Suppressor macrophage treated with lipopolysaccharide for 4 hours (primary cell): Measurements from ENCODE around the gene FCRL2.
A peak's percentile ranks its signal among the peaks of the same experiment; 100 is the strongest.
"Not testable (repeated sequence)": the region's sequence is repeated elsewhere in the genome, so short reads cannot be mapped to it uniquely, and the experiment has no call there.

Experiments
- DNase-seq: peaks from one replicate; pipeline ENCODE4 v3.0.0-alpha.2; 2020

FCRL2 gene

GRCh38 chr1:157748262-157748817 is 28.6 kb downstream of the FCRL2 start:
- no peak for DNase-seq

GRCh38 chr1:157739229-157739901 is 37.6 kb downstream of the FCRL2 start:
- no peak for DNase-seq

- not testable (repeated sequence) for DNase-seq
Measured at GRCh38 chr1:157735991-157736390, 40.9 kb downstream of the FCRL2 start.

- peak; percentile 87 for DNase-seq
Measured at GRCh38 chr1:157734321-157734720, 42.6 kb downstream of the FCRL2 start.

GRCh38 chr1:157732755-157733154 is 44.2 kb downstream of the FCRL2 start:
- no peak for DNase-seq

GRCh38 chr1:157725221-157725577 is 51.7 kb downstream of the FCRL2 start:
- DNase-seq = peak; percentile 57

- DNase-seq = peak; percentile 42
Measured at GRCh38 chr1:157724537-157725220, 52.3 kb downstream of the FCRL2 start.

GRCh38 chr1:157723157-157723556 is 53.8 kb downstream of the FCRL2 start:
- no peak for DNase-seq

GRCh38 chr1:157721985-157722384 is 54.9 kb downstream of the FCRL2 start:
- no peak for DNase-seq

- DNase-seq = no peak
Measured at GRCh38 chr1:157715736-157716135, 61.2 kb downstream of the FCRL2 start.

- no peak for DNase-seq
Measured at GRCh38 chr1:157711802-157712201, 65.1 kb downstream of the FCRL2 start.

- no peak for DNase-seq
Measured at GRCh38 chr1:157704878-157705277, 72.1 kb downstream of the FCRL2 start.

GRCh38 chr1:157703981-157704380 is 73.0 kb downstream of the FCRL2 start:
- no peak for DNase-seq

GRCh38 chr1:157702308-157702825 is 74.6 kb downstream of the FCRL2 start:
- no peak for DNase-seq

- DNase-seq = no peak
Measured at GRCh38 chr1:157700732-157701131, 76.2 kb downstream of the FCRL2 start, which contains the start of gene FCRL3. TSS of gene FCRL3 (minus strand) at chr1:157700769. CDS start at chr1:157700489, 280 bp downstream.

GRCh38 chr1:157700305-157700704 is 76.6 kb downstream of the FCRL2 start:
- DNase-seq = no peak

- no peak for DNase-seq
Measured at GRCh38 chr1:157697781-157698569, 79.0 kb downstream of the FCRL2 start.

GRCh38 chr1:157696966-157697628 is 79.8 kb downstream of the FCRL2 start:
- no peak for DNase-seq
